ENCODE data around the gene ZFAND2B.

The ZFAND2B gene

DNA sequence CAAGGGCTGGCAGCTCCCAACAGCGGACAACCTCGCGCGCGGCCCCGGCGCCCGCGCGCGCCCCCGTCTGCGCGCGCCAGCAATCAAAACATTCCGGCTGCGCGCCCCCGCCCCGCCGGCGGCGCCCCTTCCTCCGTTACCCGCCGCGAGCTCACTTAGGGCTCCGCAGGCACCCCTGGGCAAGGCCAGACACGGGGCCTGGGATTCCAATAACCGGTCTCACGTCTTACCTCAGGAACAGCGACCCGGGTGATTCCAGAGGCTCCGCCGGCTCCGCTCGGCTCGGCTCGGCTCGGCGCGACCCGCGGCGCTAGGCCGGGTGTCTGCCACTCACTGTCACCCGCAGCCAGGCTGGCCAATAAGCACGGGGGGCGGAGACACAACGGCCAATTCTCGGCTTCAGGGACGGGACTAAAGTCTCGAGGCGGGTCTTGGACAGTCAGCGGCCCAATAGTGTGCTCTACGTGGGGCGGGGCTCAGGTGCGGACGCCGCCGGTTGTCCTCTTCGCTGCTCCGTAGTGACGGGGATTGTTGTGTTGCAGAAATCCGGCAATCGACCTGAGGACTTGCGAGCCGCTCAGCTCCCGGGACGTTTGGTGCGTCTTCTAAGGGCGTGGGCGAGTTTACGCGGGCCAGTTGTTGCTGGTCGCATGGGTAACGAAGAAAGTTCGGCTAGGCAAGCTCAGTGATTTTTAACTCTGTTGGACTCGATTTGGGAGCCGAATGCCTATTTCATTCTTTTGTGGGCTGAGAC lies 22.9 kb downstream of the ZFAND2B start, which contains the start of the genes ANKZF1 and ATG9A:
ANKZF1 (plus strand) TSS at position 502 of the 754 bp plus-strand sequence. CDS start 452 bp downstream, outside the sequence.
ATG9A (minus strand) TSS at position 332 of the 754 bp plus-strand sequence. CDS start 1,612 bp downstream, outside the sequence.
- peak within 1 kb of the TSS; percentile 96 for H3K27ac ChIP-seq (ENCODE audit: low read depth, low read length)
- peaks cover 24% of the 10 kb centered on the region for H3K4me1 ChIP-seq (ENCODE audit: insufficient read depth, low read length)
- no peaks in the 10 kb centered on the region for H3K27me3 ChIP-seq (ENCODE audit: control insufficient read depth in 1 of 2, insufficient read depth in 2 of 2, low read length in 2 of 2)
- peaks cover 50% of the 10 kb centered on the region for H3K36me3 ChIP-seq (ENCODE audit: insufficient read depth, low read length)
- H3K9me3 ChIP-seq (ENCODE audit: low read length) = no peaks in the 10 kb centered on the region
- peak within 1 kb of the TSS; percentile 83 to 91 for H3K4me3 ChIP-seq (ENCODE audit: low read depth in 1 of 2, low read length in 2 of 2)
- peak within 1 kb of the TSS; percentile 88 for H3K9ac ChIP-seq (ENCODE audit: low read length)

DNA sequence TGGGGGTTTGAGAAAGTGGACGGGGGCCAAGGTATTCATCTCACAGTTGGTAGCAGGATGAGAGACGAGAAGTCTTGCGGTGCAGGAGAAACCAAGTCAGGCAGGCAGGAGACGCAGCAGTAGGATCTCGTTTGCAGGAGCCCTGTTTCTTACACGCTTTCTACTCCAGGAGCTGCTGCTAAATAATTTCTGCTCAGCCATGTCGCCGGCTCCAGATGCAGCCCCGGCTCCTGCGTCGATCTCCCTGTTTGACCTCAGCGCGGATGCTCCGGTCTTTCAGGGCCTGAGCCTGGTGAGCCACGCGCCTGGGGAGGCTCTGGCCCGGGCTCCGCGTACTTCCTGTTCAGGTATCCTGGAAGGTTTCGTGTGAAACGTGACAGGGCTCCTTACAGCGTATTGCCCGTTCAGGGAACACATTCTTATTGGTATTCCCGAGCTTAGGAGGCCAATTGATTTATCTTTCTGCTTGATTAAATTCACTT lies 23.5 kb downstream of the ZFAND2B start:
- peaks cover 24% of the 10 kb centered on the region for H3K4me1 ChIP-seq (ENCODE audit: insufficient read depth, low read length)
- H3K9ac ChIP-seq (ENCODE audit: low read length) = peak overlapping the region; percentile 44
- H3K36me3 ChIP-seq (ENCODE audit: insufficient read depth, low read length) = peaks cover 50% of the 10 kb centered on the region
- no peaks in the 10 kb centered on the region for H3K27me3 ChIP-seq (ENCODE audit: control insufficient read depth in 1 of 2, insufficient read depth in 2 of 2, low read length in 2 of 2)
- no peaks in the 10 kb centered on the region for H3K9me3 ChIP-seq (ENCODE audit: low read length)
- H3K27ac ChIP-seq (ENCODE audit: low read depth, low read length) = peak overlapping the region; percentile 96
- peak overlapping the region; percentile 31 to 91 for H3K4me3 ChIP-seq (ENCODE audit: low read depth in 1 of 2, low read length in 2 of 2)

DNA sequence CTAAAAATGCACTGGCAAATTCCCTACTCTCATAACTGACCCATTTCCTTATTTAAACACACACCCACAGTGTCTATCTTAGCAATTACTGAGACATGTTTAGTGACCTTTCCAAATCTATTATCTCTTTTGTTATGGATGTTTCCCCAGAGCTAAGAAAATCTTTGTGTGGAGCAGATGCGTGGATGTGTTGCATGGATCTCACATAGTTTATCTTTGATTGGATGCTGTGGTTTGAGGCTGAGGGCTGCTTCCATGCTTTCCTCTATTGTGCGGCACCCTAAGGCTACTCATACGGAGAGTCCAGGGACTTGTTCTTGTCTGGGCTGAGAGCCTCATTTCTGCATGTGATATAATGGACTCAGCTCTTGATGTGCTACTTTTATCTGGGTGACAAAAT lies 27.7 kb downstream of the ZFAND2B start:
- Histone ChIP-seq H3K36me3 (ENCODE audit: insufficient read depth, low read length) (peaks cover 78% of the 10 kb centered on the region), H3K27ac (ENCODE audit: low read depth, low read length) (no peak overlapping the region), H3K4me3 (ENCODE audit: low read depth in 1 of 2, low read length in 2 of 2) (no peak overlapping the region), H3K9ac (ENCODE audit: low read length) (no peak overlapping the region), H3K9me3 (ENCODE audit: low read length) (no peaks in the 10 kb centered on the region), H3K27me3 (ENCODE audit: control insufficient read depth in 1 of 2, insufficient read depth in 2 of 2, low read length in 2 of 2) (no peaks in the 10 kb centered on the region), H3K4me1 (ENCODE audit: insufficient read depth, low read length) (peaks cover 9% of the 10 kb centered on the region)

DNA sequence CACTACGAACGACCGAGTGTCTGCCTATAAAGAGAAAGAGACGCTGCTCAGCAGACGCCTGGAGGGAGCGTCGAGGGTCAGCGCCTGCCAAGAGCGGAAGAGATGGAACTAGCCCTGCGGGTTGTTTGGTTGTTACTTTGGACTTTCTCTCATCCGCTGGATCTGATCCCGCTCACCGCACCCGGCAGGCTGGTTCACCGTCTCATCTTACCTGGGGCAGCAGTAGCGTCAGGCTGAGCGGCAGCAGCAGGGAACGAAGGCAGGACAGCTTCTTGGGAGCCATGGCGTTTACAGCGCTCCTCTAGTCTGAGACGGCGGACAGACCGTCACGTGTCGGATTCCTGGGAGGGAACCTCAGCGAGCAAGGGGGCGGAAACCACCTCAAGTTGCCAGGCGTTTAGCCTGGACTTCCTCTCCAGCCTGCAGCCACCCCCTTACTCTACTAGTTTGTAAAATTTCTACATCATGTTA lies 36.7 kb downstream of the ZFAND2B start:
- no peak overlapping the region for H3K27ac ChIP-seq (ENCODE audit: low read depth, low read length)
- H3K36me3 ChIP-seq (ENCODE audit: insufficient read depth, low read length) = peaks cover 29% of the 10 kb centered on the region
- H3K4me1 ChIP-seq (ENCODE audit: insufficient read depth, low read length) = peaks cover 26% of the 10 kb centered on the region
- no peak overlapping the region for H3K9ac ChIP-seq (ENCODE audit: low read length)
- no peaks in the 10 kb centered on the region for H3K9me3 ChIP-seq (ENCODE audit: low read length)
- no peaks in the 10 kb centered on the region for H3K27me3 ChIP-seq (ENCODE audit: control insufficient read depth in 1 of 2, insufficient read depth in 2 of 2, low read length in 2 of 2)
- peak overlapping the region in 1 of 2 donors; percentile 32 for H3K4me3 ChIP-seq (ENCODE audit: low read depth in 1 of 2, low read length in 2 of 2)

DNA sequence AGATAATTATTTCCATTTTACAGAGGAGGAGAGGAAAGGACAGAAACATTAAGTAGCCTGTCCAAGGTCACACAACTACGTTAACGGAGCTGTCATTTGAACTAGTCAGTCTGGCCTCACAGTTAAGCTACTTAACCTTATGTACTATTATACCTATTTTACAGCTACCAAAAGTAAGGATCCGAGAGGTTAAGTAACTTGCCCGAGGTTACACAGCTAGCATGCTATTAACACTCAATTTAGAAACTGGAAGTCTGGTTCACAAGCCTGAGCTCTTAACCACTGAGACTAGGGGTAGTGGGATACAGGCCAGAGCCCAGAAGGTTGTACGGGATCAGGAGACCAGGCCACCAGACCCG lies 38.2 kb downstream of the ZFAND2B start:
- Histone ChIP-seq H3K27ac (ENCODE audit: low read depth, low read length) (peak overlapping the region; percentile 89), H3K27me3 (ENCODE audit: control insufficient read depth in 1 of 2, insufficient read depth in 2 of 2, low read length in 2 of 2) (no peaks in the 10 kb centered on the region), H3K4me3 (ENCODE audit: low read depth in 1 of 2, low read length in 2 of 2) (peak overlapping the region; percentile 80 to 98), H3K36me3 (ENCODE audit: insufficient read depth, low read length) (peaks cover 18% of the 10 kb centered on the region), H3K9me3 (ENCODE audit: low read length) (no peaks in the 10 kb centered on the region), H3K4me1 (ENCODE audit: insufficient read depth, low read length) (peaks cover 37% of the 10 kb centered on the region), H3K9ac (ENCODE audit: low read length) (peak overlapping the region; percentile 82)

DNA sequence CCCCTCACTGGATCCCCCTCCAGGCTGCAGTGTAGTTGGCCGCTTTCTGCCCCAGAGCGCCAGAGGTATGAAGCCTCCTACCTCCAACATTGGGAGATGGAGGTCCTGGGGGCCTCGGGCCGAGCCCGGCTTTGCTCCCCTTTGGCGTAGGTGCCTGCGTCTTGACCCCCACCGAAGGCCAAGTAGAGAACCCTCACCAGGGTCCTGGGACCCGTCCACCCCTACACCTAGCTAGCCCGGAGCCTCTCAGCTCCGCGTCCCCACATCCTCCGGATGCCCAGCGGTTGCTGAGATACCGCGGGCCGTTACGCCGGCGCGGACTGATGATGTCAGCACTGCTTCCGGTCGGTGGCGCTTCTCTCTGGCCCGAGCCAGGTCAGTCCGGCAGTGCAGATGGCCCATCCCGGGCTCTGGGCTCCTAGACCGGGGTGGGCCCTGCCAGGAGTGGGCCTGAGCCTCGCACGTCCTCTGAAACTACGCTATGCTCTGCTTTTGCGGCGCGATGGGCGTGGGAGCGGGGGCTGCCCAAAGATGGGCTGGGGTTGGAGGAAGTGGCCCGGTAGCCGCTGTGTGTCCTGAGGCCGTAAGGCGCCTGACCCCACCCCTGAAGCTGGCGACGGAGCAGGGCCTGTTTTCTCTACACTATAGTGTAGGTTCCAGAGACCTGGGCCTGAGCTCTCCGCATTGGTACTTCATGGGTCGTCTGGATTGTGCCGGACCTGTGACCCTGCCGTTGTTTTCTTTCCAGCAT lies 38.7 kb downstream of the ZFAND2B start, which contains the start of the genes GLB1L and STK16:
GLB1L (minus strand) TSS at position 297 of the 751 bp plus-strand sequence. CDS start 1,871 bp downstream, outside the sequence.
STK16 (plus strand) TSS at position 332 of the 751 bp plus-strand sequence. CDS start 521 bp downstream, outside the sequence.
- Histone ChIP-seq H3K36me3 (ENCODE audit: insufficient read depth, low read length) (peaks cover 19% of the 10 kb centered on the region), H3K9ac (ENCODE audit: low read length) (peak within 1 kb of the TSS; percentile 82), H3K4me3 (ENCODE audit: low read depth in 1 of 2, low read length in 2 of 2) (peak within 1 kb of the TSS; percentile 80 to 98), H3K27me3 (ENCODE audit: control insufficient read depth in 1 of 2, insufficient read depth in 2 of 2, low read length in 2 of 2) (no peaks in the 10 kb centered on the region), H3K9me3 (ENCODE audit: low read length) (no peaks in the 10 kb centered on the region), H3K27ac (ENCODE audit: low read depth, low read length) (peak within 1 kb of the TSS; percentile 89), H3K4me1 (ENCODE audit: insufficient read depth, low read length) (peaks cover 42% of the 10 kb centered on the region)

DNA sequence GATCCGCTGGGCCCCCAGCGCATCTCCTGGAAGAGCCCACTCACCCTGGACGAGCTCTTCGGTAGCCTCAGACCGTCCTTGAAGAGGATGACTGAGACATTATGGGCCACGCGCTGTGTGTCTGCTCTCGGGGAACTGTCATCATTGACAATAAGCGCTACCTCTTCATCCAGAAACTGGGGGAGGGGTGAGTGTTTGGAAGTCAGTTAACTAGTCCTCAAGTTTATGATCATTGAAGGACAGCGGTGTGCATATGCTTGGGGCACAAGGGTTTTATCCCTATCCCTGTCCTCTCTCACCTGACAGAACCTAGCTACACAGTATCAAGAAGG lies 39.3 kb downstream of the ZFAND2B start:
- peak overlapping the region; percentile 80 to 98 for H3K4me3 ChIP-seq (ENCODE audit: low read depth in 1 of 2, low read length in 2 of 2)
- H3K27me3 ChIP-seq (ENCODE audit: control insufficient read depth in 1 of 2, insufficient read depth in 2 of 2, low read length in 2 of 2) = no peaks in the 10 kb centered on the region
- peak overlapping the region; percentile 82 for H3K9ac ChIP-seq (ENCODE audit: low read length)
- H3K9me3 ChIP-seq (ENCODE audit: low read length) = no peaks in the 10 kb centered on the region
- peaks cover 46% of the 10 kb centered on the region for H3K4me1 ChIP-seq (ENCODE audit: insufficient read depth, low read length)
- H3K27ac ChIP-seq (ENCODE audit: low read depth, low read length) = peak overlapping the region; percentile 89
- peaks cover 24% of the 10 kb centered on the region for H3K36me3 ChIP-seq (ENCODE audit: insufficient read depth, low read length)

DNA sequence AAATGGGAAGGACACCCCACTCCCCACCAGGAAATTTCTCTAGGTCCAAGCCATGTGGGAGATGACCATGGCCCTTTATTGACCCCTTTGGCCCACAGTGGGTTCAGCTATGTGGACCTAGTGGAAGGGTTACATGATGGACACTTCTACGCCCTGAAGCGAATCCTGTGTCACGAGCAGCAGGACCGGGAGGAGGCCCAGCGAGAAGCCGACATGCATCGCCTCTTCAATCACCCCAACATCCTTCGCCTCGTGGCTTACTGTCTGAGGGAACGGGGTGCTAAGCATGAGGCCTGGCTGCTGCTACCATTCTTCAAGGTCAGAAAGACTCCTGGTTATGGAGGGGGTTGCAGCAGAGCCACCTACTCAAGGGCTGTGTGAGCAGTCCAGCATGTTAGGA lies 40.0 kb downstream of the ZFAND2B start:
- peaks cover 46% of the 10 kb centered on the region for H3K4me1 ChIP-seq (ENCODE audit: insufficient read depth, low read length)
- no peak overlapping the region for H3K27ac ChIP-seq (ENCODE audit: low read depth, low read length)
- peaks cover 24% of the 10 kb centered on the region for H3K36me3 ChIP-seq (ENCODE audit: insufficient read depth, low read length)
- no peaks in the 10 kb centered on the region for H3K9me3 ChIP-seq (ENCODE audit: low read length)
- H3K4me3 ChIP-seq (ENCODE audit: low read depth in 1 of 2, low read length in 2 of 2) = no peak overlapping the region
- no peak overlapping the region for H3K9ac ChIP-seq (ENCODE audit: low read length)
- no peaks in the 10 kb centered on the region for H3K27me3 ChIP-seq (ENCODE audit: control insufficient read depth in 1 of 2, insufficient read depth in 2 of 2, low read length in 2 of 2)

DNA sequence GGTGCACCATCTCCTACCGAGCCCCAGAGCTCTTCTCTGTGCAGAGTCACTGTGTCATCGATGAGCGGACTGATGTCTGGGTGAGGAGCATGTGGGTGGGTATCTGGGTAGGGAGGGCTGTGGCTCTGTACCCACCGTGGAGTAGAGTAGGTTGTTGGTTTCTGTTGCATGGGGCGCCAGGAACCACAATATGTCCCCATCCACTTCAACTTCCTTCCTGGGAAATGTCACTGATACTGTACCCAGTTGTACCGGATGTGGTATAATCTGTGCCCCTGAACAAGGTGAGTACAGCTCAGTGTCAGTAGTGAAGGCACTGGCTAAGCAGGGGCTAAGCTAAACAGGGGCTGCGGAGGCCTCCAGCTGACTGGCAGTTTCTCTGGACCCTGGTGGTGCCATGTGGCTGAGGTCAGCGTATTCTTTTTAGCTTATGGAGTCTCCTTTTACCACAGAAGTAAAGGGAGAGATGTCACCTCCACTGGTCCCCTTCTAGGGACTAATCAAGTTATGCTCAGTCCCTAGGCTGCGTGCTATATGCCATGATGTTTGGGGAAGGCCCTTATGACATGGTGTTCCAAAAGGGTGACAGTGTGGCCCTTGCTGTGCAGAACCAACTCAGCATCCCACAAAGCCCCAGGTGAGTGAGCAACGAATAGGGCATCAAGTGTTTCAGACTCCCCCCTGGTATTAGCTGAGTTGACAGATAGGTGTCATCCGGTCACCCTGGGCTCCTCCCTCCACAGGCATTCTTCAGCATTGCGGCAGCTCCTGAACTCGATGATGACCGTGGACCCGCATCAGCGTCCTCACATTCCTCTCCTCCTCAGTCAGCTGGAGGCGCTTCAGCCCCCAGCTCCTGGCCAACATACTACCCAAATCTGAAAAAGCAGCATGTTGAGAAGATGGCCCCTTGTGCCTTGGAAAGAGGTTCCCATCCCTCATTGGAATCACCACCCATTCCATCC lies 41.4 kb downstream of the ZFAND2B start:
- Histone ChIP-seq H3K9me3 (ENCODE audit: low read length) (no peaks in the 10 kb centered on the region), H3K27me3 (ENCODE audit: control insufficient read depth in 1 of 2, insufficient read depth in 2 of 2, low read length in 2 of 2) (no peaks in the 10 kb centered on the region), H3K4me3 (ENCODE audit: low read depth in 1 of 2, low read length in 2 of 2) (no peak overlapping the region), H3K9ac (ENCODE audit: low read length) (no peak overlapping the region), H3K36me3 (ENCODE audit: insufficient read depth, low read length) (peaks cover 24% of the 10 kb centered on the region), H3K27ac (ENCODE audit: low read depth, low read length) (peak overlapping the region; percentile 28), H3K4me1 (ENCODE audit: insufficient read depth, low read length) (peaks cover 58% of the 10 kb centered on the region)

DNA sequence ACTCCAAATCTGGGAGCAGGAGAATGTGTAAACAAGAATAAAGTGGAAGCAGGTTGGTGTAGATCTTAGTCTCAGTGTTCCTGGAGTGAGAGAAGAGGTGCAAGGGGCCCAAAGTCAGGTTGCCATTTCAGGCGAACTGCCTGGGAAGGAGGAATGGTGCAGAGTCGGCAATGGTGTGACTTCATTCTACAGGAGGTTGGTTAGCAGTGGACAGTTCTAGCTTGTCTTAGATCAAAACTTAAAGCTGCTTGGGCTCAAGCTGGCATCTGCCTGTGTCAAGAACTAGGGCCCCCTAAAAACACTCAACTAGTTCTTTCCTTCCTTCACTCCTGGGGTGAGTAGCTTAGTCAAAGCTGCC lies 42.2 kb downstream of the ZFAND2B start:
- no peaks in the 10 kb centered on the region for H3K9me3 ChIP-seq (ENCODE audit: low read length)
- H3K4me3 ChIP-seq (ENCODE audit: low read depth in 1 of 2, low read length in 2 of 2) = no peak overlapping the region
- H3K4me1 ChIP-seq (ENCODE audit: insufficient read depth, low read length) = peaks cover 63% of the 10 kb centered on the region
- H3K27ac ChIP-seq (ENCODE audit: low read depth, low read length) = peak overlapping the region; percentile 59
- no peak overlapping the region for H3K9ac ChIP-seq (ENCODE audit: low read length)
- H3K36me3 ChIP-seq (ENCODE audit: insufficient read depth, low read length) = peaks cover 24% of the 10 kb centered on the region
- H3K27me3 ChIP-seq (ENCODE audit: control insufficient read depth in 1 of 2, insufficient read depth in 2 of 2, low read length in 2 of 2) = no peaks in the 10 kb centered on the region

Measured in muscle layer of colon (tissue), 2 donors.